HG02943 (cell line): Measurements from ENCODE around the gene NUP210L.
A peak's percentile ranks its signal among the peaks of the same experiment; 100 is the strongest.

Experiments
- ATAC-seq: cut with Tn5 transposase; IDR thresholded peaks from one replicate; pipeline ENCODE4 v1.9.1; 2021; ENCODE audit warnings: mild to moderate bottlenecking, low read depth, moderate library complexity; ENCODE audit not compliant: unreplicated experiment

NUP210L gene

DNA sequence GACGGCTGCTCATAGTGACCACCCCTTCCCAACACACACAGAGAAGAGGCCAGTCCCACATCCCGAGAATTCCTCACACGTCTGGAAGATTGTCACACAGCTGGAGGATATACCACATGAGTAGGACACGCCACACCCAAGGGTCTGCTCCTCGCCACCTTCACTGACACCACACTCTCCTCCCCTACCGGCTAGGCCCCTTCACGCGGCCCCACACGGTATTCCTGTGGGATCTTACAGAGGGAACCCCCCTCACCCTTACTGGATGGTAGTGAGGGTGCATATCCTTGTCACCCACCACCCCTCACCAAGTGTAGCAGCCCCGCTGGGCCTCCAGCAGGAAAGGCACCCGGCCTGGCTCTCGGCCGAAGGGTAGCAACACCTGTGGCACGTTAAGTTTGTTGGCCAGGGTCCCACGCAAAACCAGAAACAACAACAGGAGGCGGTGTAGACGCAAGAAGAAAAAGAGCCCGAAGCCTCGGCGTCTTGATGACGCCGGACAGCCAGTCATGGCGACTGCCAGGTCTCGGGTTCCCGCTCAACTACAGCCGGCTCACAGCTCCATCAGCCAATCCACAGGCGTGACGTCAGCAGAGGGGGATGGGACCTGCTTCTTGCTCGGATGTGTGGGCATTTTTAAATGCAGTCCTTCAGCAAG, at the start of gene NUP210L:
NUP210L (minus strand) TSS at position 540 of the 658 bp plus-strand sequence.
- ATAC-seq, result no peak

DNA sequence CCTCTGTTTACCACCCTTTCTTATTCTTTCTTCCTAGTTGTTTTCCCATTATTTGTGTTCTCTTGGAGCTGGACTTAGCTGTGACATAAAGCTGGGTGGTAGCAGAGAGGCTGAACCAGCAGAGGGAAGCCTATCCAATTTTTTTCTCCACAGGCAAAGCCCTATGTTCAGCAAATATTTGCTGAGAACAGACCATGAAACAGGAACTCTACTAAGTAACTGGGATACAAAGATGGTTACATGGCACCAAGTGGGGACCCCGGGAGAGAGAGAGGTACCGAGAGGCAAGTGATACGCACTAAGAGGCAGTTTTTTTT, 44.6 kb upstream of the NUP210L start:
- no peak for ATAC-seq

DNA sequence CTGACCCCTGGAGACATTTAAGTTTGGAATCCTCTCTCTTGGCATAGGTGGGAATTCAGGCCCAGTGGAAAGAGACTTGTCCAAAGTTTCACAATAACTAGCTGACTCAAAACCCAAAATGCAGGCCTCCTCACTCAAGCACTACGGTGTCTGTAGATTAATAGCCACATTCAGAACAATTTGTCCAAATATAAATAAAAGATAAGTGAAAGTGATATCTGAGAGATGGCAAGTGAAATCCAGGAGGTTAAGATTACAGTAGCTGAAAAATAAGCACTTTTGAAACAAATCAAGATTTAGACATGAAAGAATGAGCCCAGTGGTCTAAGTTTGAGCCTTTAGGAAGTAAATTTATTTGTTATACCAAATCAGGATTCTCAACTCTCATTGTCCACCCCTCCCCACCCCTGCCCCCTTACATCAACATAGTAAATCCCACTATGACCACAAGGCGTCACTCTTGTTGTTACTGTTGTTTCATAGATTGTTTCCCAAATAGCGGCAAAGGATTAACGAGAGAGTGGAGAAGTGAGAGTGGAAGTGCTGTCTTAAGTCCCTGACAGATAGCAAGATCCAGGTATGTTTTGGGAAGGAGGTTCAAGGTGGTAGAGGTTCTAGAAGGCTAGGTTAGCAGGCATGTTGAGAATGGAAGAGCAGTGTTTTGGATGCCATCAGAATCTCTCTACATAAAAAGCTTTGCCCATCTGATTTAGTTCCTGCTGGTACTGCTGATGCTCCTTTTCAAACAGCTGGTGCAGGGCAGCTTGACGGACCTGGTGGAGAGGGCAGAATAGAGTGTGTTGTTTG, 44.1 kb upstream of the NUP210L start:
- no peak for ATAC-seq

DNA sequence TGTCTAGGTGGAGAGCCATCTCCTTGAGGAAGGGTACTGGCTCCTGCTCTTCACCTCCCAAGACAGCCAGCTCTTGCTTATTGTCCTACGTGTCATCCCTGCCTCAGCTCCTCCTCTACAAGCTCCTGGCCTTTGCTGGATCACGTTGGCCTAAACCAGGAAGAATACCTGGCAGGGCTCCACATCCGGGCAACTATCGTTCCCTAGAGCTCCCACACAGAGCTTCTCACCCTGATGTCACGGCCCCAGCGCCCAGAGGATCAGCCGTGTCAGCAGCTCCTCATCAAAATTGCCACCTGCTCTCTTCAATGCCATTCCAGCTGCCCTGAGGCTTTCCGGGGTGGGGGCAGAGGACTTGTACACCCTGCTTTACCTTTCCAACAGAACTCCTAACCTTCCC, 38.9 kb upstream of the NUP210L start:
- ATAC-seq, result no peak

DNA sequence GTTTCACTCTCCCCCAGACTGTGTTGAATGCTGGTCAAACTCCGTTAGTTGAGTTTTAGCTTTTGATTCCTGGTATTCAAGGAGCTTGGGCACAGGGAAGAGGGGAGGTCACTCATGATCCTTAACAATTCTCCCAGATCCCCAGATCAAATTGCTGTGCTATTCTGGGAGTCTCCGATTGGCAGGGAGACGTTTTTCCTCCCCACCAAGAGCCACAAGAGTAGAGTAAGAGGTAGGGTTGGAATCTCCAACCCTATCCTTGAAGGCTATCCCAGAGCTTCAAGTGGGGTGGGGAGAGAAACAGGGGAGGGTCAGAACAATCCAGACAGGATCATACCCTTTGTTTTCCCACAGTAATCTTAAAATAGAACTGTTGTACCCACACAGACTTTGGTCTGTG, 37.6 kb upstream of the NUP210L start:
- ATAC-seq, result no peak

DNA sequence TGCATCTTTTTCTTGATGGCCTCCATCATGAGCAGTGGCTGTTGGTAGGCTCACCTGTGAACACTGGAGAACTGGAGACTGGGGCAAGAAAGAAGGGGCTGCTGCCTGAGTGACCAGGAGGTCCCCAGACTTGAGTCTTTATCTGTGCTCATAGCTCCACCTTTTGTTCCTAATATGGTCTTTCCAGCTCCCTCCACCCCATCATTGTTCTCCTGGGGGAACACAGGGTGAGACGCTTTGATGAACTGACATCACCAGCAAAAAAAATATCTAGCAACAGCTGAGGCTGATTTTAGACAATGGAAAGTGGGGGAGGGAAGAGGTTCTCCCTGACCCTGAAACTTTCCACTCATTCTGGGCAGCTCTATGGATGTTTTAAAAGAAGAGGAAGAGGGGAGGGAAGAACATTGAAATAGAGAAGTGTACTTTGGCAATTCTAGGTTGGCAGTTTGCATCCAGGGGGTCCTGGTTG, 37.2 kb upstream of the NUP210L start, which contains the start of gene TPM3:
TPM3 (minus strand) TSS at position 111 of the 472 bp plus-strand sequence; CDS start at position 29, 82 bp downstream.
- ATAC-seq, result no peak

DNA sequence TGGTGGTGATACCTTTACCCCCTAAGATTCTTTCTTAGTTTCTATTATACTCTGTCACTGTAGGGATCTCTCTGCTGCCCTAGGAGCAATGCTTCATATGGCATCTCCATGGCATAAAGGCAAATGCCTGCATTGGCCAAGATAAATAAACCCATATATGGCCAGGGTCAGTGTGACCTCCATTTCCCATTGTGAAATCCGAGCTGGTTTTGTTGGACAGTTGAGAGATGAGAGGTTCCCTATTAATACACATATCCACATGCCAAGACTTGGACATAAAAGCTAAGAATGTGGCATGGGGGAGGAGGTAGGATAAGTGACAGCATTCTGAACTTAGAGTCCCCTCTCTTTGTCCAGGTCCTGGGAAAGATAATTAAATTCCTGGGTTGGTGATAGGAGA, 35.7 kb upstream of the NUP210L start:
- no peak for ATAC-seq

DNA sequence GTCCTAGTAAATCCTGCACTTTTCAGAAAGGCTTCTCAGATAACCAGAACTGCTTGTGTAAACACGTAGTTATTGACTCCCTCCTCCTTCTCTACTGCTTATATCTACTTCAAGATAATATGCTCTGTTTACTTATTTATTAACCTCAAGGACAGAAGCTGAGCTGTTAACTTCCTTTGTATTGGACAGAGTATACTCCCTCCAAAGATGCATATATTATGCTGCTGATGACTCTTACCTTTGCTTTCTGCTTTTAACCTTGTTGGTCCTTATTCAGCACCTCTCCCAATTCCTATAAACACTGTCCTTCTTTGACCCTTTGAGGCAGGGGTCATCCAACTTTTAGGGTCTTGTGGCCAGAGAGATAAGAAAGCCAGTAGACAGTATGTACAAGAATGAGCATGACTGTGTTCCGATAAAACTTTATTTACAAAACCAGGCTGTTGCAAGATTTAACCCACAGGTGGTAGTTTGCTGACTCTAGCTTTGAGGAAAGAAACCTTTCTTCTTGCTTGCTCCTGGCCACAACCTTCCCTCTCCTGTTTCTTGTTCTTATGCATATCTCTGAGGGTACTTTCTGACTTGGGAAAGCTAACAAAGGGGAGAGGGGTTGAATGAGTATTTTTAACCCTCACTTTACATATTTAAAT, 32.1 kb upstream of the NUP210L start:
- no peak for ATAC-seq

DNA sequence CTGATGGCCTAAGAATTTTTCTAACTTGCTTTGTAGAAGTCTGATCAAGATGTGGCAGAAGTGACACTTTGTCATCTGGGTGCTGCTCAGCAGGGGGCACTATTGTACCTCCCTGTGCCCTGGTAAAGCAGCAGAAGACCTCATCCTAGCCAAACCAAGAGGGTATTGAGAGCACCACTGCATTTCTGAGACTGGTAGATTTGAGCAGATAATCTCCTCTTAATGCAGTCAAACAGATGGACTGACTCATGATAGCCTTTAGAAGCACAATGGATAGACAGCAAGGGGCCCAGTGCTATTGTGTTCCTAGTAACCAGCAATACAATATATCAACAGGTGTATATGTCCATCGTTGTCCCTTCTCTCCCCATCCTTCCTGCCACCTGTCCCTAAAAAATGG, 31.3 kb upstream of the NUP210L start:
- ATAC-seq, result no peak

DNA sequence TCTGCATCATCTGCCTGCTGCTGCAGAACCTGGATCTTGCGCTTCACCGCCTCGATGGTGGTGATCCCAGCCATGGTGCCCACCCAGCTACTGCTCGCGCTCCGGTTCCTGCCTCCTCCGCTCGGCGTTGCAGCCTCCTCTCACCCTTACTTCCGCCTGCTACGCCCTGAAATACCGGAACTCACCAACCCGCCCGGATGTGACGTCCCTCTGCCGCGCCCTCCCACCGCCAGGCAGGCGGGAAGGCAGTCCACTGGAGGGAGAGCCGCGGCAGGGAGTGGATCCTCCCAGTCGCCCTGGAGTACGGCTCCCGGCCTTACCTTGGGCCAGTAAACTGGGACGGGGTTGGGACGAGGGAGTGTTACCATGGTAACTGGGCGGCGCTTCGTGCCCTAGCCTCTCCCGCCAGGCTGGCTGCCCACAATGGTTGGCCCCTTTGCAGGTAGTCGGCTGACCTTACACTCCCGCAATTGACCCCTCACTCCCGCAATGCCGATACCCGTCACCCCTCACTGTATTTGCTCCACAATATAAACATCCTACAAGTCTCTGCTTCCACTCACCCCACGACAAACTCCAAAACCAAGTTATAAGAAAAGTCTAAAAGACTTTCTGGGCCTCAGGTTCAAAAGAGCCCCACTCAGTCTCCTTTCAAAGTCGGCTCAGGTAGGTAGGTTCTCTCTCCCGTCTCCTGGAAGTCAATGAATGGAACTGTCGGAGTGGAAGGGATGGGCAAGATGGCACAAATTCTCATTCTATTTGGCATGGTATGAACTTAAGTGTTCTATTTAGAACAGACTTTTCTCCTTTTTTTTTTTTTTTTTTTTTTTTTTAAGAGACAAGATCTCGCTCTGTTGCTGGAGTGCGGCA, 28.4 kb upstream of the NUP210L start:
- peak; percentile 55 for ATAC-seq

DNA sequence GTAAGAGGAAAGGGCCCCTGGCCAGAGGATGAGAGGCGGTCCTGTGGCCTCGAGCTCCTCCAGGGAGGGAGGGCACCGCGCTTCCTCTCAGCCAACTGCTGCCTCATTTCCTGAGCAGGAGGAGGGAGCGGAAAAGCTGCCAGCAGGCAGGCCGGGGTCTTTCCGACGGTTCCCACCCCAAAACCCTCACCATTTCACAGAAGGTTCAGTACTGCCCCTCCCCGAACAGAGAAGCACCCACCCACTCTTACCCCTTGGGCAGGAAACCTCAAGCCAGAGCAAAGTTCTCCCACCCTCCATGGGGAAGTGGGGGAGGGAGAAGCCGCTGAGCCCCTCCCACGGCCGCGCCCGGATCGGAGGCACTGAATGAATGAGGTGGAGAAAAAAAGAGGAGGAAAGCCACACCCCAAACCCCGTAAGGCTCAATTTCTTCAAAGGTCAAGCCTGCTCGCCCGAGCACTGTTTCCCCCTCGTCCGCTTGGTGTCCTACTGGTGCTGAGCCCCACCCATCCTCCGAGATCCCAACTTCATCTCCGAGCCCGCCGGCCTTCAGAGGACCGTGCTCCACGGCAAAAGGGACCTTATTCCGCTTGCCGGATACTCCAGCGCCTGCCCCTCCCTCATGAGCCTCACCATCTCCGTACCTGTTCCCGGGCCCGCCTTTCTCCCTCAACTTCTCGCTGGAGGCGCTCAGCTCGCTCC, 27.6 kb upstream of the NUP210L start:
- peak; percentile 45 for ATAC-seq

DNA sequence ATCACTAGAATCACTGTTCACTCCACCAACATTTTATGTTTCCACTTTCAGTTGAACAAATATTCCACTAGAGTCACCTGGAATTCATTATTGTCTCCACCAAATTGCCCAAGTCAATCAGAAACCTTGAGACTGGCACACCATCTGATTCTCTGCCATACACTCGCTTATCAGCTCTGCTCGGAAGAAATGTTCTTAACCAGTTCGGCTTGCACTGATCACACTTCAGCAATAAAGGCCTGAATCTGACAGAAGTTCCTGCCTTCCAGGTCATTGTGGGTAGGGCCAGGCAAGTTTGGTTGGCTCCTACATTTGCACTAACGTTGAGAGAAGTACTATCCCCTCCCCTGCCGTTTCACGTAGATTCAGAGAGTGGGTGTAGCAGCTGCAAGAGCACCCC, 27.1 kb upstream of the NUP210L start:
- ATAC-seq, result no peak

DNA sequence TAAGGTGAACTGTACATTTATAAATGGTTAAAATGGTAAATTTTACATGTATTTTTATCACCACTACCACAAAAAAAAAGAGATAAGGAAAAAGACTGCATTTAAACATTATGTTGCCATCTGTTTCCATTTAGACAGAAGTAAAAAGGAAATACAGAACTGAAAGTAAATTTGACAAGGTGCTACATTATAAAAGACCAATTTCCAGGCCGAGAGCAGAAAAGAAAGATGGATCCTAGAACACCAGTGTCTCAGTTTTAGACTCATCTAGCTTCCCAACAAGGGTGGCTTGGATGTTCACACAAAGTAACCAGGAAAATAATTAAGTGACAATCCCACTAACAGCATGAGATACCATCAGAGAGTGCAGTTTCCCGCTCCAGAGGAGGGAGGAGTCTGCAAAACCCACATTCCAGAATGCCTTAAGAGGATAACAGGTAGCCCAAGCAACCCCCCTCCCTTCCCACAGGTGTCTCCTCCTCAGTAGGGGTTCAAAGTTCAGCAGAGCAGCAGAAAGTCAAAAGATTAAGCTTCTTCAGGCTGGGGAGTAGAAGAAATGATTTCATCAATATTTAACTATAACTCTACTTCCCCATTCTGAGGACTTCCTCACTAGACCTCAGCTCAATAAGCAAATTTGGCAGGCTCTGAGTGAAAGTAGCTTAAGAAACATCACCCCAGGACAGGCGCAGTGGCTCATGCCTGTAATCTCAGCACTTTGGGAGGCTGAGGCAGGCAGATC, 25.2 kb upstream of the NUP210L start:
- peak; percentile 38 for ATAC-seq

DNA sequence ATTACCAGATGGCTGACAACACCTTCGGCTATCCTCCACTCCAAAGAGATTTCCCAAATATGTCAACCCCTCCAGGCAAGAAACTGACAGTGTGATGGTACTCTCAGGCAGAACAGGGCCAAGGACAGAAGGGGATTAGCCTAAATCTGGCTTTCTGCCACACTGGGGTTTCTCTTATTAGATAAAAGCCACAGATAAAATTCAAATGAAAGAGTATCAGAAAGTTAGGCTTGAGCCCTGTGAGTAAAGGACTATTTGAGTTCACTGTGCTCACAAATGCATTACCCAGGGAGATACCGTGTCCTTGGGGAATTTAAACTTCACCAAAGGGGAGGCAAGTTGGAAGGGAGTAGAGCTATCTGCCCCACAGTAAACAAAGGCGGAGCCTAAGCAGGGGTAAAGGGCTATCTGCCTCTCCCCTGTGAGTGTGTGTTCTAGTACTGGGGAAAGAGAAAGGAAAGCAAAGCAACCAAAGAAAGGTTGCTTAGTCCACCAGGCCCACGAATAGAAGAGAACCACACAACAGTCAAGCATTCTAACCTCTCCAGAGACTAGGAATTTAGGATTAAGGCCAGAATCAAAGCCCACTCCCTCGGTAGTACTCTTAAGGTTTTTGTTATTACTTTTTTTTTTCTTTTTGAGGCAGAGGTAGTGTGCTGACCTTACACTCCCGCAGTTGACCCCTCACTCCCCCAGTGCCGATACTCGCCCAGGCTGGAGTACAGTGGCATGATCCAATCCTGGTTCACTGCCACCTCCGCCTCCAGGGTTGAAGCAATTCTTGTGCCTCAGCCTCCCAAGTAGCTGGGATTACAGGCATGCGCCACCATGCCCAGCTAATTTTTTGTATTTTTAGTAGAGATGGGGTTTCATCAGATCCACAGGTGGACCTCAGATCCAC, 24.3 kb upstream of the NUP210L start:
- no peak for ATAC-seq

DNA sequence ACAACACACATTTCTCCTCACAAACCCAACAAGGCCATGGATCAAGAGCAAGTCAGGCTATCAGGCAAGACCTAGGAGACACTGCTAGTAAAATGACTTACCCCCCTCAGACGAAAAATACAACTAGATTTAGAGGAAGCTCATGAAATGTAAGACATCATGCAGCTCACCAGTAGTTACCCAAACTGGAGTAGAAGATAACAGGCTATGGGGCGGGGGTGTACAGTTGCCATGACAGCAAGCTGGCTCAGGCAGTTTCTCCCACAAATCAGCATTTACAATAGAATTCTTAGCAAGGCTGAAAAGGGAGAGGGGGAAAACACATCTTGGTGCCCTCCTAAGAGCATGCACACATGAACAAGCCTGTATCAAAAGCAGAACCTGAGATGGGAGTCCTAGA, 23.1 kb upstream of the NUP210L start:
- ATAC-seq, result no peak

DNA sequence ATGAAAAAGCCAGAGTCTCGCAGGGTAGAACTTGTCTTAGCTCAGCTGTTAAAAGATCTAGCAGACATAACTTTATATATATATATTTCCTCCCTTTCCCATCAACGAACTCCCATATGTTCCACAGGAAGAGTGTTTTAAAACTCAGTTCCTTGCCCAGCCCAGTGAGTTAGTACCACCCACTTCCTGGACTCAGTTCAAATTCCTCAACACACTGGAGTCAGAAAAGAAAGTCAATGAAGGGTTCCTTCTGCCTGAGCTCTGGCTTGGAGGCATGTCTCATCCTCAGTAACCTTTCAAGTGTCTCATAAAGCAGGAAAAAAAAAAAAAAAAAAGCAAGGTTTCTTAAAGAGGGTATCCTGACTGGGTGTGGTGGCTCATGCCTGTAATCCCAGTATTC, 21.5 kb upstream of the NUP210L start:
- ATAC-seq, result no peak

DNA sequence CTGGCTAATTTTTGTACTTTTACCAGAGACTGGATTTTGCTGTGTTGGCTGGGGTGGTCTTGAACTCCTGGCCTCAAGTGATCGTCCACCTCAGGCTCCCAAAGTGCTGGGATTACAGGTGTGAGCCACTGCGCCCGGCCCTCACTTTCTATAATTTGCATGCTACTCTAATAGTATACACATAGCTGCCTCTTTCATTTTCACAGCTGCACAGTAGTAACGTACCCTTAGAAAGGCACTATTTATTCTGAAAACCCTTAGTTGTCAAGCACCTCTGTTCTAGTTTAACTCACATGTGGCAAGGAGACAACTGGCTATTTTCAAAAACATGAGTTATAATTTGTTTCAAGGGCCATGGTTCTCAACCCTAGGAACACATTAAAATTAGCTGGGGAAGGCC, 19.8 kb upstream of the NUP210L start:
- ATAC-seq, result no peak

DNA sequence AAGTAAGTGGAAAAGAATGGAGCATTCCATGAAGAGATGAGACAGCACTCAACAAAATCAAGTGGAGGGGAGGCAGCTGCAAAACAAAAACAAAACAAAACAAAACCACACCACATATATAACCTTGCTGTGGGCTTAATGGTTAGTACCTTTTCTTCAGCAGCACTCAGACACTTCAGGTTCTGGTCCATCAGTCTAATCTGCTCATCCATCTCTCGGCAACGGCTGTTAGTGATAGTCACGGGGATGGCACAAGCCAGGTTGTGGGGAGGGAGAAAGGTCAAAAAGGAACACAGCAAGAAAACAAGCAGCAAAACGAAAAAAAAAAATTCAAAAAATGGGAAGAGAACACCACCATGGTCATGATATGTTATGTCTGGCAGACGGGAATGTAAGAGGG, 17.0 kb upstream of the NUP210L start:
- no peak for ATAC-seq
